GM12872 (cell line): ENCODE data around the gene FAM110A.

Experiments used
- CTCF ChIP-seq: IDR thresholded peaks from 3 replicates; pipeline ENCODE4 v1.5.1; 2011; ENCODE audit warnings: low read depth, mild to moderate bottlenecking, low read length, moderate library complexity; ENCODE audit not compliant: insufficient read depth

FAM110A gene

DNA sequence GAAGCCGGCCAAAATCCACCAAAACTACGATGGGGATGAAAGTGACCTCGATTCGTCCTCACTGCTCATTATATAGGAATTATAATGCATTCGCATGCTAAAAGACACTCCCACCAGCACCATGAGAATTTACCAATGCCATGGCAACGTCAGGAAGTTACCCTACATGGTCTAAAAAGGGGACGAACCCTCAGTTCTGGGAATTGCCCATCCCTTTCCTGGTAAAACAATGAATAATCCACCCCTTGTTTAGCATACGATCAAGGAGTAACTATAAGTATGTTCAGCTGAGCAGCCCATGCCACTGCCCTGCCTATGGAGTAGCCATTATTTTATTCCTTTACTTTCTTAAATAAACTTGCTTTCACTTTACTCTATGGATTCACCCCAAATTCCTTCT lies 20.1 kb upstream of the FAM110A start:
- no peak for TF ChIP-seq CTCF

DNA sequence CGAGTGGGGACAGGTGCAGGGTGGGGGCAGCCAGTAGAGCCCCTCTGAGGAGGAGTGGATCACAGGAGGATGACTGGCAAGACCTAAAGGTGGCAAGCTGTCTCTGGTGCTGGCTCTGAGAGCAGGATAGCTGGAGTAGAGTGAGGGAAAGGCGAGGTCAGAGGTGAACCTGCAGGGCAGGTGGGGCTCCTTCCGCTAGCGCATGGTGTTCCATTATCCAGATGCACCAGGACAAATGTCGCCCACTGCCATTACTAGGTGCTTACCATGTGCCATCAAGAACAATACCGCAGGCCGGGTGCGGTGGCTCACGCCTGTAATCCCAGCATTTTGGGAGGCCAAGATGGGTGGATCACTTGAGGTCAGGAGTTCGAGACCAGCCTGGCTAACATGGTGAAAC lies 18.3 kb upstream of the FAM110A start:
- TF ChIP-seq CTCF, result no peak

GRCh38 chr20:815914-816606 lies 17.5 kb upstream of the FAM110A start:
- peak; percentile 100 for TF ChIP-seq CTCF

- TF ChIP-seq CTCF, result no peak
Measured at GRCh38 chr20:818001-818664, 15.4 kb upstream of the FAM110A start.

- no peak for TF ChIP-seq CTCF
Measured at GRCh38 chr20:819680-820322, 13.7 kb upstream of the FAM110A start.

DNA sequence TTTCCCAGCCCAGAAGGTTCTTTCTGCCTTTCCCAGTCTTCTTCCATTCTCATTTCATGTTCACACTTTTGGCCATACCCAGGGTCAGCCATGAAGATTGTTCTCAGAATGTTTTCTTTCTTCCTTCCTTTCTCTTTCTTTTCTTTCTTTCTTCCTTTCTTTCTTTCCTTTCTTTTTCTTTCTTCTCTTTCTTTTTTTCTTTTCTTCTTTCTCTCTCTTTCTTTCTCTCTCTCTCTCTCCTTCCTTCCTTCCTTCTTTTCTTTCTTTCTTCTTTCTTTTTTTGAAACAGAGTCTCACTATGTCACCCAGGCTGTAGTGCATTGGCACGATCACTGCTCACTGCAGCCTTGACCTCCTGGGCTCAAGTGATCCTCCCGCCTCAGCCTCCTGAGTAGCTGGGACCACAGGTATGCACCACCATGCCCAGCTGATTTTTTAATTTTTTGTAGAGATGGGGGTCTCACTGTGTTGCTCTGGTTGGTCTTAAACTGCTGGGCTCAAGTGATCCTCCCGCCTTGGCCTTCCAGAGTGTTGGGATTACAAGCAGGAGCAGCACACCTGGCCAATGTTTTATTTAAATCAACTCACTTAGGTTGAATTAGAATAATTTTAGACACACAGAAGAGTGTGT lies 13.1 kb upstream of the FAM110A start:
- TF ChIP-seq CTCF, result no peak

DNA sequence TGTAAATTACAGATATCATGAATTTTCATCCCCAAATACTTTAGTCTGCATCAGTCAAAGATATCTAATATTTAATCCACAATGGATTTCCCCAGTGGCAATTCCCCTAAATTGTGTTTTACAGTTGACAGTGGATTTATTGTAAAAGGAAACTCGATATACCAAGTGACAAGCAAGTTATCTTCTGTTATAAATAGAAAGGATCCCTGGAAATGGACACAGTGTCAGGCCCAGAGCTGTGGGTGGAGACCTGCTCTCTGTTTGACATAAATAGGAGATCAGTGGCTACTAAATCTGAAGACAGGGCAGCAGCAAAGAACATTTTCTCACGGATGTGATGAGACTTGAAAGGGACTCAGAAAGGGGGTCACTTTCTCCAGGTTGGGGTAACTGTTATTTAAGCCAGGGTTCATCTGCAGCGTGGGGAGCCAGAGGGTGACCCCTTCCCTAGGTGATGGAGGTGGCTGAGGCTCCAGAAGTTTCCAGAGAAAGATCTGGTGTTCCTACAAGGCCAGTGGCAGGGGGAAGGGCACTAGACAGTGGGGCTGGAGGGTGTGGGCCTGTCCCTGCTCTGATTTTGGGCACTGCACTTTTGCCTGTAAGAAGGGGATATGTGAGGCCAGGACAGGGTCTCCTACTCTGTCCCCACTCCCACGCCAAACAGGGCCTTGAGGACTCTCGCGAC lies 12.3 kb upstream of the FAM110A start:
- no peak for TF ChIP-seq CTCF
